ENCODE results near the gene EXOC3L1. TPM values are rescaled to one million over a fixed set of nuclear protein-coding genes. Genes with fewer than 3 reads are reported as not detected.

Gene EXOC3L1
- total and polyA plus RNA-seq, 2 of the 13 experiments (the other 11 are each of a cell fraction or from before 2014, with no cell fraction given) = 0.12 TPM; not detected in 1

GRCh38 chr16:67177743-67178699 is 11.9 kb downstream of the EXOC3L1 start (continued):
- TF ChIP-seq ZNF512 (CRISPR knock-in tag; IDR thresholded peaks at IDR 0.05) = 0 out of 2 replicates have a peak, but pooled peaks have one; percentile 12
- TF ChIP-seq CREBL2 (CRISPR knock-in tag; IDR thresholded peaks at IDR 0.05; ENCODE audit: borderline replicate concordance) = no peak
- TF ChIP-seq ZNF251 (CRISPR knock-in tag; IDR thresholded peaks at IDR 0.05) = no peak
- TF ChIP-seq FIP1L1 (IDR thresholded peaks at IDR 0.05; ENCODE audit: borderline replicate concordance, insufficient read depth, low read depth, low read length) = peak; percentile 43; the same call in 1 of the 2 replicates
- TF ChIP-seq DDIT3 (CRISPR knock-in tag; IDR thresholded peaks at IDR 0.05) = no peak
- no peak for TF ChIP-seq HMGA1 (CRISPR knock-in tag; conservative IDR thresholded peaks at IDR 0.05)
- TF ChIP-seq ZNF17 (CRISPR knock-in tag; IDR thresholded peaks at IDR 0.05) = no peak
- TF ChIP-seq HDAC6 (IDR thresholded peaks at IDR 0.05; ENCODE audit: low read depth, low read length) = no peak
- no peak for TF ChIP-seq ZNF33A (CRISPR knock-in tag; IDR thresholded peaks at IDR 0.05; ENCODE audit: borderline replicate concordance)
- TF ChIP-seq ZNF546 (CRISPR knock-in tag; conservative IDR thresholded peaks at IDR 0.05) = no peak
- TF ChIP-seq BCLAF1 (IDR thresholded peaks at IDR 0.05) = no peak
- TF ChIP-seq HNRNPLL (IDR thresholded peaks at IDR 0.05; ENCODE audit: low read depth, low read length, poor library complexity, severe bottlenecking) = peak; percentile 96
- no peak for TF ChIP-seq HOXA7 (CRISPR knock-in tag; IDR thresholded peaks at IDR 0.05)
- peak; percentile 88 for TF ChIP-seq AGO1 (IDR thresholded peaks at IDR 0.05; ENCODE audit: low read depth, low read length, poor library complexity, severe bottlenecking)
- TF ChIP-seq BHLHE40 (IDR thresholded peaks at IDR 0.05; ENCODE audit: low read length) = 0 out of 2 replicates have a peak, but pooled peaks have one; percentile 3
- TF ChIP-seq NFE2L1 (CRISPR knock-in tag; IDR thresholded peaks at IDR 0.05; ENCODE audit: borderline replicate concordance) = no peak
- TF ChIP-seq THAP11 (CRISPR knock-in tag; IDR thresholded peaks at IDR 0.05) = no peak
- no peak for TF ChIP-seq RFX1 (IDR thresholded peaks at IDR 0.05)
- TF ChIP-seq BRF2 (CRISPR knock-in tag; IDR thresholded peaks at IDR 0.05) = no peak
- 0 out of 2 replicates have a peak, but pooled peaks have one; percentile 17 for TF ChIP-seq DRAP1 (CRISPR knock-in tag; IDR thresholded peaks at IDR 0.05)

All from HepG2 (cell line).